Measurements from ENCODE around the gene CATSPERD. TPM values are rescaled to one million over a fixed set of nuclear protein-coding genes. Genes with fewer than 3 reads are reported as not detected.
A peak's percentile ranks its signal among the peaks of the same experiment; 100 is the strongest.

Gene CATSPERD
- total RNA-seq, 1 experiment from 2014 or later: not detected

DNA sequence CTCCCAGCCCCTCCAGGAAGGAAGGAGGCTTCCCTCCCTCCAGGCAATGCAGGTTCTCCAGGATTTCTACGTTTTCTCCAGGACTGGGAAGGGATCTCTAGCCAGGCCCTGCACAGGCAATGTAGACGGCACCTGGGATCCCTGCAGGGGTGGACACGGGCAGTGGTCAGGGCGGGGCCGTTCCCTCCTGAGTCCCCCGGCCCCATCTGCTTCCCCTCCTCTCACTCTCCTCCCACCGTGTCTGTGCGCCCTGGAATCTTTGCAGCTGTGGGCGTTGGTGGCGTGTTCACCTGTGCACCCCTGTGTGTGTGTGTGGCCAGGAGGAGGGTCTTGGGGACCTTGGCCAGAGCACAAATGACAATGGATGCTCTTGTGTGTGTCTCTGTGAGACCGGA is 94.4 kb downstream of the CATSPERD start:
- H3K14ac ChIP-seq (ENCODE audit: insufficient read depth, low read length): no peak overlapping the region; the same call in 1 of the 2 replicates
- no peak overlapping the region for H2BK15ac ChIP-seq (ENCODE audit: low read depth, low read length)
- TF ChIP-seq, protein P1, sequence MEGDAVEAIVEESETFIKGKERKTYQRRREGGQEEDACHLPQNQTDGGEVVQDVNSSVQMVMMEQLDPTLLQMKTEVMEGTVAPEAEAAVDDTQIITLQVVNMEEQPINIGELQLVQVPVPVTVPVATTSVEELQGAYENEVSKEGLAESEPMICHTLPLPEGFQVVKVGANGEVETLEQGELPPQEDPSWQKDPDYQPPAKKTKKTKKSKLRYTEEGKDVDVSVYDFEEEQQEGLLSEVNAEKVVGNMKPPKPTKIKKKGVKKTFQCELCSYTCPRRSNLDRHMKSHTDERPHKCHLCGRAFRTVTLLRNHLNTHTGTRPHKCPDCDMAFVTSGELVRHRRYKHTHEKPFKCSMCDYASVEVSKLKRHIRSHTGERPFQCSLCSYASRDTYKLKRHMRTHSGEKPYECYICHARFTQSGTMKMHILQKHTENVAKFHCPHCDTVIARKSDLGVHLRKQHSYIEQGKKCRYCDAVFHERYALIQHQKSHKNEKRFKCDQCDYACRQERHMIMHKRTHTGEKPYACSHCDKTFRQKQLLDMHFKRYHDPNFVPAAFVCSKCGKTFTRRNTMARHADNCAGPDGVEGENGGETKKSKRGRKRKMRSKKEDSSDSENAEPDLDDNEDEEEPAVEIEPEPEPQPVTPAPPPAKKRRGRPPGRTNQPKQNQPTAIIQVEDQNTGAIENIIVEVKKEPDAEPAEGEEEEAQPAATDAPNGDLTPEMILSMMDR (conservative IDR thresholded peaks at IDR 0.05): no peak
- no peaks in the 10 kb centered on the region for H3K79me1 ChIP-seq (ENCODE audit: insufficient read depth, low read depth, low read length, poor library complexity, severe bottlenecking)
- Mint-ChIP-seq H3K4me1 (no peaks in the 10 kb centered on the region), H3K4me3 (no peak overlapping the region), H3K27me3 (ENCODE audit: low read depth) (peaks cover 25% of the 10 kb centered on the region), H3K27ac (peak overlapping the region in 1 of 3 experiments; percentile 15; a peak in 1 of 7 replicates), H3K9me3 (no peaks in the 10 kb centered on the region), H3K36me3 (ENCODE audit: insufficient read depth in 1 of 3, low read depth in 3 of 3) (no peaks in the 10 kb centered on the region)
- H2BK12ac ChIP-seq (ENCODE audit: insufficient read length, low read depth, low read length): no peak overlapping the region
- H4K91ac ChIP-seq (ENCODE audit: insufficient read length, low read depth, low read length): no peak overlapping the region
- H3K4me1 ChIP-seq (ENCODE audit: insufficient read depth, low read length): no peaks in the 10 kb centered on the region
- no peak overlapping the region for H2BK120ac ChIP-seq (ENCODE audit: low read depth, low read length, poor library complexity, severe bottlenecking)
- no peak overlapping the region for H3K4me2 ChIP-seq (ENCODE audit: insufficient read depth, insufficient read length, low read length)
- H3K23ac ChIP-seq (ENCODE audit: insufficient read length, low read depth, low read length): no peak overlapping the region
- H3K9ac ChIP-seq (ENCODE audit: extremely low read depth, insufficient read length, low read length): no peak overlapping the region
- H3K27ac ChIP-seq (ENCODE audit: insufficient read length, low read depth, low read length): no peak overlapping the region
- no peak overlapping the region for H3K56ac ChIP-seq (ENCODE audit: insufficient read length, low read depth, low read length)
- no peaks in the 10 kb centered on the region for H3K27me3 ChIP-seq (ENCODE audit: insufficient read depth, low read length)
- H3K23me2 ChIP-seq (ENCODE audit: insufficient read length, low read depth, low read length, poor library complexity, severe bottlenecking): no peaks in the 10 kb centered on the region
- H3K4ac ChIP-seq (ENCODE audit: low read depth, low read length): no peak overlapping the region
- H3K18ac ChIP-seq (ENCODE audit: insufficient read length, low read depth, low read length): no peak overlapping the region
- H3K79me2 ChIP-seq (ENCODE audit: insufficient read depth, low read length): no peaks in the 10 kb centered on the region
- no peak overlapping the region for H4K8ac ChIP-seq (replicated peaks; ENCODE audit: insufficient read length, low read depth, low read length)
- H2AK5ac ChIP-seq (ENCODE audit: insufficient read length, low read length): no peak overlapping the region
- DNase-seq: no peak
- no peak overlapping the region for H4K5ac ChIP-seq (ENCODE audit: insufficient read length, low read depth, low read length)
- no peak overlapping the region for H2AFZ ChIP-seq (ENCODE audit: low read length)
- WGBS (ENCODE audit: extremely low coverage, insufficient read length, low lambda C conversion rate): no CpG with 5 or more reads among the region's 11 CpGs
- H2BK5ac ChIP-seq (ENCODE audit: insufficient read length, low read length): no peak overlapping the region
- H3K9me3 ChIP-seq (ENCODE audit: control insufficient read depth, low read depth, low read length): no peaks in the 10 kb centered on the region
- no peaks in the 10 kb centered on the region for H4K20me1 ChIP-seq (ENCODE audit: control insufficient read depth, insufficient read depth, insufficient read length)
- no peak overlapping the region for H2BK20ac ChIP-seq (ENCODE audit: low read depth, low read length, poor library complexity, severe bottlenecking)
- no peak overlapping the region for H3T11ph ChIP-seq (ENCODE audit: low read length)

All from H9 (cell line).